Suprapubic skin (tissue), 4 donors: ENCODE data around the gene AS3MT.

ENCODE experiments used
- EP300 ChIP-seq: sonication (generic); formaldehyde crosslinking; IDR thresholded peaks from one replicate; pipeline ENCODE4 v1.6.1; 2017; ENCODE audit warnings: antibody characterized with exemption
- POLR2A ChIP-seq, 2 donors: fragments of 450-650 bp; IDR thresholded peaks; one replicate each; pipeline ENCODE4 v1.6.1; 2017; ENCODE audit warnings: antibody characterized with exemption in 2 of 2, mild to moderate bottlenecking in 2 of 2, moderate library complexity in 2 of 2
- POLR2AphosphoS5 ChIP-seq, 3 donors: sonication (generic); formaldehyde crosslinking; IDR thresholded peaks; one replicate each; pipeline ENCODE4 v1.6.1; 2017; ENCODE audit warnings: antibody characterized with exemption in 3 of 3
- TF ChIP-seq, protein P1 (sequence below), 2 donors: fragments of 200-600 bp in 1 of 2; fragments of 450-650 bp in 1 of 2; sonication (generic) in 1 of 2; IDR thresholded peaks; one replicate each; pipeline ENCODE4 v1.5.1; 2016 to 2019; ENCODE audit warnings: antibody characterized with exemption in 2 of 2, mild to moderate bottlenecking in 1 of 2, moderate library complexity in 1 of 2

DNA sequence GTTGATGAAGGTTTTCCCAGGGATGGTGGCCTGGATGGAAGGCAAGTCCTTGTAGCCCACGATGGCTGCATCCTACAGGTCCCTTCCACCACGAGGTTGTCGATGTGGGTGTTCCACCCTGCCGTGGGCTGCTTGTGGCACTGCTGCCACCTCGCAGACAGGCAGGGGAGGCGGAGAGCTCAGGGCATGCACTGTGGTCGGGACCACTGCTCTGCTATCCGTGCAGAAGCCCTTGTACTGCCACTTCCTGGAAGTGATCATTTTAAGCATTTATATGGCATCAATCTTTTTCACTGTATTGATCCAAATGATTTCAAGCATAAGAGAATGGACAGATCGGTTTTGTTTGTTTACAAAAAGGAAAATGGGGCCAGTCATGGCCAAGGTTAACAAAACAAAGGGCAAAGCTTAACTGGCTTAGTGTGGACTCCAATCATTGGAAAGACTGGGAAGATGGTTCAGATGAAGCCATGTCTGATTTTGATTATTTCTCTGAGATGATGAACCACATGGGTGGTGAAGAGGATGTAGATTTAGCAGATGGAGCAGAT lies 23.8 kb upstream of the AS3MT start:
- TF ChIP-seq POLR2AphosphoS5 (IDR thresholded peaks at IDR 0.05) (no peak), EP300 (no peak), POLR2A (IDR thresholded peaks at IDR 0.05) (no peak)
- TF ChIP-seq, protein P1, sequence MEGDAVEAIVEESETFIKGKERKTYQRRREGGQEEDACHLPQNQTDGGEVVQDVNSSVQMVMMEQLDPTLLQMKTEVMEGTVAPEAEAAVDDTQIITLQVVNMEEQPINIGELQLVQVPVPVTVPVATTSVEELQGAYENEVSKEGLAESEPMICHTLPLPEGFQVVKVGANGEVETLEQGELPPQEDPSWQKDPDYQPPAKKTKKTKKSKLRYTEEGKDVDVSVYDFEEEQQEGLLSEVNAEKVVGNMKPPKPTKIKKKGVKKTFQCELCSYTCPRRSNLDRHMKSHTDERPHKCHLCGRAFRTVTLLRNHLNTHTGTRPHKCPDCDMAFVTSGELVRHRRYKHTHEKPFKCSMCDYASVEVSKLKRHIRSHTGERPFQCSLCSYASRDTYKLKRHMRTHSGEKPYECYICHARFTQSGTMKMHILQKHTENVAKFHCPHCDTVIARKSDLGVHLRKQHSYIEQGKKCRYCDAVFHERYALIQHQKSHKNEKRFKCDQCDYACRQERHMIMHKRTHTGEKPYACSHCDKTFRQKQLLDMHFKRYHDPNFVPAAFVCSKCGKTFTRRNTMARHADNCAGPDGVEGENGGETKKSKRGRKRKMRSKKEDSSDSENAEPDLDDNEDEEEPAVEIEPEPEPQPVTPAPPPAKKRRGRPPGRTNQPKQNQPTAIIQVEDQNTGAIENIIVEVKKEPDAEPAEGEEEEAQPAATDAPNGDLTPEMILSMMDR (IDR thresholded peaks at IDR 0.05): no peak
